ENCODE measurements around the gene ZMYND15.

GRCh38 chr17:4720787-4721186 lies 18.8 kb upstream of the ZMYND15 start:
- TF ChIP-seq EZH2 (IDR thresholded peaks at IDR 0.05), result no peak
- TF ChIP-seq EZH2phosphoT487 (IDR thresholded peaks at IDR 0.05), result no peak
- no peak for TF ChIP-seq CTCF (IDR thresholded peaks at IDR 0.05)
